Stimulated activated CD4-positive, alpha-beta T cell treated with anti-CD3 and anti-CD28 coated beads, Interleukin-15, amount 100 ng/mL, for 48 hours (primary cell): Measurements from ENCODE around the gene RGS6.

Experiments
- DNase-seq, 2 donors: peaks; one replicate each; pipeline ENCODE4 v3.0.0-alpha.2; 2020; ENCODE audit warnings: low read depth in 2 of 2

RGS6 gene

GRCh38 chr14:72550513-72550912 is 618.3 kb downstream of the RGS6 start:
- DNase-seq = no peak

GRCh38 chr14:72552236-72552635 is 620.0 kb downstream of the RGS6 start:
- DNase-seq = no peak

- DNase-seq = no peak
Measured at GRCh38 chr14:72553161-72553560, 620.9 kb downstream of the RGS6 start.

GRCh38 chr14:72553656-72554055 is 621.4 kb downstream of the RGS6 start:
- no peak for DNase-seq

- DNase-seq = no peak
Measured at GRCh38 chr14:72554401-72554800, 622.2 kb downstream of the RGS6 start.

GRCh38 chr14:72554994-72555608 is 622.9 kb downstream of the RGS6 start:
- no peak for DNase-seq

GRCh38 chr14:72555609-72556000 is 623.4 kb downstream of the RGS6 start:
- DNase-seq = no peak

GRCh38 chr14:72557671-72558070 is 625.4 kb downstream of the RGS6 start:
- no peak for DNase-seq

- DNase-seq = no peak
Measured at GRCh38 chr14:72558721-72559120, 626.5 kb downstream of the RGS6 start.

GRCh38 chr14:72559202-72559601 is 627.0 kb downstream of the RGS6 start:
- no peak for DNase-seq

- no peak for DNase-seq
Measured at GRCh38 chr14:72559669-72560255, 627.5 kb downstream of the RGS6 start.

GRCh38 chr14:72560331-72560730 is 628.1 kb downstream of the RGS6 start:
- DNase-seq = no peak

- no peak for DNase-seq
Measured at GRCh38 chr14:72560889-72561493, 628.8 kb downstream of the RGS6 start.

- no peak for DNase-seq
Measured at GRCh38 chr14:72562300-72562699, 630.1 kb downstream of the RGS6 start.

- no peak for DNase-seq
Measured at GRCh38 chr14:72563676-72564075, 631.4 kb downstream of the RGS6 start.

GRCh38 chr14:72565149-72565559 is 632.9 kb downstream of the RGS6 start:
- no peak for DNase-seq

- no peak for DNase-seq
Measured at GRCh38 chr14:72565917-72566316, 633.7 kb downstream of the RGS6 start.

GRCh38 chr14:72567226-72567625 is 635.0 kb downstream of the RGS6 start:
- DNase-seq = no peak

- no peak for DNase-seq
Measured at GRCh38 chr14:72568296-72568992, 636.2 kb downstream of the RGS6 start.

- no peak for DNase-seq
Measured at GRCh38 chr14:72573725-72574417, 641.6 kb downstream of the RGS6 start.

- DNase-seq = no peak
Measured at GRCh38 chr14:72574715-72575114, 642.5 kb downstream of the RGS6 start.

- DNase-seq = no peak
Measured at GRCh38 chr14:72576258-72576657, 644.0 kb downstream of the RGS6 start.
